Body of pancreas (tissue), 4 donors: Measurements from ENCODE around the gene MIOS.
"Not testable (repeated sequence)": the region's sequence is repeated elsewhere in the genome, so short reads cannot be mapped to it uniquely, and the experiment has no call there.

ENCODE experiments used
- CTCF ChIP-seq, 7 experiments: fragments of 450-650 bp in 4 of 7; fragments of 200-600 bp in 3 of 7; sonication (generic) in 3 of 7; IDR thresholded peaks; one replicate each; pipeline ENCODE4 v1.5.1; 2016 to 2019; ENCODE audit warnings: antibody characterized with exemption in 7 of 7
- POLR2A ChIP-seq, 3 donors: fragments of 450-650 bp; IDR thresholded peaks; one replicate each; pipeline ENCODE4 v1.6.1; 2016; ENCODE audit warnings: antibody characterized with exemption in 3 of 3, mild to moderate bottlenecking in 2 of 3

- TF ChIP-seq POLR2A, CTCF (IDR thresholded peaks at IDR 0.05): not testable (repeated sequence)
Observed at GRCh38 chr7:7561591-7561990, 5.1 kb upstream of the MIOS start.
